Measurements from ENCODE around the gene DTX1.

DTX1 gene

DNA sequence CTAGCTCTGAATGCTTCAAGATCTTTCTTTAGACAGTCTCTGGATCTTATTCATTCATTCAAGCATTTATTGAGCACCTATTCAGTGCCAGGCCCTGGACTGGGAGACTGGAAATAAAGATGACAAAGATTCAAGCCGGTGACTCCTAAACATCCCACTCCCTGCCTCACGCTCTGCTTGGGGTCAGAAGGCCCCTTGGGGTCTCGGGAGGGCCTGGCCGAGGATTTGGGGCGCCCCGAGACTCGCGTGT is 224 bp upstream of the DTX1 start:
- no peak for DNase-seq

DNA sequence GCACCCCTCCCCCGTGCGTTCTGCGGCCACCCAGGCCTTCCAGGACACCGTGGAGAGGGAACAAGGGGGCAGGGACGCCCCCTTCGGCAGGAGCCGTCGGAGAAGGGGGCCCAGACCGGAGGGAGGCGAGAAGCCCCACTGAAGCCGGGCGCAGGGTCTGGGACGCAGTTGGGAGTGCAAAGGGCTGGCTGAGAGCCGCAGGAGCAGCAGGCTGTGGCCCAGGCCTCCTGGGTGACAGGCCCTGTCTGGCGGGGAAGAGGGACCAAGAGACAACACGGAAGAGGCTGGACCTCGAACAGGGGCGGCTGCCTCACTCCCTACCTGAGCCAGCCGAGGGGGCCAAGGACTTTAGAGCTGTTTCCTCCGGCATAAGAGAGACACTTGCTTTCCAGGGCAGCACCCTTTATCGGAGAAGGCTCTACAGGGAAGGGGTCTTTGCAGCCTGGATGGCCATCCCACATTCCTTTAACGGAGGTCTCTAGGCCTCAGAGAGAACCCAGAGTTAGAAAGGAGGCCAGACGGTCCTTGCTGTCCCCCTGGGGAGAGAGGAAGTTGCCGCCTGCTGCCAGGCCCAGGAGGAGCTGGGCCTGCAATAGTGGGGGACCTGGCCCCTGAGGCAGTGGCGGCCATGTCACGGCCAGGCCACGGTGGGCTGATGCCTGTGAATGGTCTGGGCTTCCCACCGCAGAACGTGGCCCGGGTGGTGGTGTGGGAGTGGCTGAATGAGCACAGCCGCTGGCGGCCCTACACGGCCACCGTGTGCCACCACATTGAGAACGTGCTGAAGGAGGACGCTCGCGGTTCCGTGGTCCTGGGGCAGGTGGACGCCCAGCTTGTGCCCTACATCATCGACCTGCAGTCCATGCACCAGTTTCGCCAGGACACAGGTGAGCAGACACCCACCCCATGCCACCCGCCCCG is 1.3 kb downstream of the DTX1 start:
- no peak for DNase-seq

DNA sequence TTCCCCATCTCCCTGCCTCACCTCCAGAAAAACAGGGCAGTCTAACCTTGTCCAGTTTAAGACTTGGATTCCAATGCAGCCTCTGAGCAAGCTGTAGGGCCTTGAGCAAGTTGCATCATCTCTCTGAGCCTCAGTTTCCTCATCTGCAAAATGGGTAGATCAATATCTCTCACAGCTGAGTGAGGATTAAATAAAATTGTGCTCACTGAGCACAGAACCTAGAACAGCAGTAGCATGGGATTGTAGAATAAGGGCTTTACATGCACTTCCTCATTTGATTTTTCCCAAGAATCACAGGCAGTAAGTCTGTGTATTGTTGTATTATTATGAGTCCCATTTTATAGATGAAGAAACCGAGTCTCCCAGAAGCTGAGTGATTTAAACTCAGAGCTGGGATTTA is 2.0 kb downstream of the DTX1 start:
- no peak for DNase-seq

DNA sequence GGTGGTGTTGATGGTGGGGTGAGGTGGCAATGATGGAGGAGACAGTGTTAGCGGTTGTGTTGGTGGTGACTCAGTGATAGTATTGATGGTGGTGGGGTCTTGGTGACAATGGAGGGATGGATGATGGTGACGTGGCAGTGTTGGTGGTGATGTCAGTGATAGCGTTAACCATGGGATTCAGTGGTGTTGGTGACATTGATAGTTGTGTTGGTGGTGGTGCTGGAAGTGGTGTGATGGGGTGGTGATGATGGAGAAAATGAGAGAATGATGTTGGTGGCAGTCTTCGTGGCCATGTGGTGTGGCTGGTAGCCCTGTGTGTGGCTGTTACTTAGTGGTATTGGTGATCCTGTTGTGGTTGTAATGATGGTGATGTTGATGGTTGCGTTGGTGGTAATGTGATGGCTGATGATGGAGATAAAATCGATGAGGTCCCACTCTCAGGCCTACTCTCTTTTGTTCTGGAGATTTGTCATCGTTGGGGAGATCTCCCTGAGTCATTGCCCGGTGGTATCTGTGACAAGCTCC is 2.6 kb downstream of the DTX1 start:
- no peak for DNase-seq

DNA sequence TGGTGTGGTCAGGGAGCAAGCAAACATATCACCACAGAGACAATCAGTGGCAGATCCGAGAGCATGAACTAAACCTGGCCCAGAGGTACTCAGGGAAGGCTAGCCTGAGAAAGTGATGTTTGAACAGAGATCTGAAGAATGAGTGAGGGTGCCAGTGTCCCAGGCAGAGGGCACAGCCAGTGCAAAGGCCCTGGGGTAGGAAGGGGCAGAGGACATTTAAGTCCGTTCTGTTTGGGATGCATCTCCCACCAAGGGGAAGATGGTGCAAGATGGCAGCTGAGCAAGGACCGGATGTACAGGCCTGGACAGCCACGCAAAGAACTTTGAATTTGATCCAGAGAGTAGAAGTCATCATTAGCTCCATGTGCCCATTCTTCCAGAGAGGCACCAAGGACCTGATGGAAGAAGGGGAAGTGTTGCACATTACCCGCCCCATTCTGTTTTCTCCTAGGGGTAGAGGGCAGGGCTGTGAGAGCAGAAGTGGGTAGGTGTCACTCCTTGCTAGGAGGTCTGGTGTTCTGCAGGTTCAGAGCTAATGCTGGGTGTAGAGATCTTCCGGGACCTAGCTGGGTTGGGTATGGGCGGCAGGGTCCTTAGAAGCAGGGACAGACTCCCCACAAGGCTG is 3.9 kb downstream of the DTX1 start:
- no peak for DNase-seq

DNA sequence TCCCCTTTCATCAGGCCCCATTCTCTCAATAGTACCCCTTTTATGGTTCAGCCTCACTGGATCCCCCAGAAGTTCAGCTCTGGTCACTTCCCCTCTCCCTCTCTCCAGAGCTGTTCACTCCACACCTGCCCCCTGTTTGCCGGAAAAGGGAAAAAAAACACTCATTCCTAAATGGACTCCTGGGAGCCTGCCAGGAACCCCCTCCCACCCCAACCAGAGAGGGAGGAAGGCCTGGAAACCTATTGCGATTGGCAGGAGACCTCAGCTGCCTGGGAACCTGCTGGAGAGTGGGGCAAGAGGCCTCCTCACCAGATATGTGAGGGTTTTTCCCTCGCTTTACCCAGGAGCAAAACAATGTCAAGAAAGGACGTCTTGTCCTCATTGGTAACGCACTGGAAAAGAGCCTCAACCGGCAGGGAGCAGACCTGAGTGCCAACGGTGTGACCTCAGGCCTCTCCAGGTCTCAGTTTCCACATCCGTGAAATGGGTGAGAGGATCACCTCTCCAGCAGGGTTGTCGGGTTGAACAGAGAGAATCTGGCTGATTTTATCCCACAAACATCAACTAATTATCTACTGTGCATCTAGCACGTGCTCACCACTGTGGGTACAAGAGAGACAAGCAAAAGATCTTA is 4.6 kb downstream of the DTX1 start:
- DNase-seq: no peak

DNA sequence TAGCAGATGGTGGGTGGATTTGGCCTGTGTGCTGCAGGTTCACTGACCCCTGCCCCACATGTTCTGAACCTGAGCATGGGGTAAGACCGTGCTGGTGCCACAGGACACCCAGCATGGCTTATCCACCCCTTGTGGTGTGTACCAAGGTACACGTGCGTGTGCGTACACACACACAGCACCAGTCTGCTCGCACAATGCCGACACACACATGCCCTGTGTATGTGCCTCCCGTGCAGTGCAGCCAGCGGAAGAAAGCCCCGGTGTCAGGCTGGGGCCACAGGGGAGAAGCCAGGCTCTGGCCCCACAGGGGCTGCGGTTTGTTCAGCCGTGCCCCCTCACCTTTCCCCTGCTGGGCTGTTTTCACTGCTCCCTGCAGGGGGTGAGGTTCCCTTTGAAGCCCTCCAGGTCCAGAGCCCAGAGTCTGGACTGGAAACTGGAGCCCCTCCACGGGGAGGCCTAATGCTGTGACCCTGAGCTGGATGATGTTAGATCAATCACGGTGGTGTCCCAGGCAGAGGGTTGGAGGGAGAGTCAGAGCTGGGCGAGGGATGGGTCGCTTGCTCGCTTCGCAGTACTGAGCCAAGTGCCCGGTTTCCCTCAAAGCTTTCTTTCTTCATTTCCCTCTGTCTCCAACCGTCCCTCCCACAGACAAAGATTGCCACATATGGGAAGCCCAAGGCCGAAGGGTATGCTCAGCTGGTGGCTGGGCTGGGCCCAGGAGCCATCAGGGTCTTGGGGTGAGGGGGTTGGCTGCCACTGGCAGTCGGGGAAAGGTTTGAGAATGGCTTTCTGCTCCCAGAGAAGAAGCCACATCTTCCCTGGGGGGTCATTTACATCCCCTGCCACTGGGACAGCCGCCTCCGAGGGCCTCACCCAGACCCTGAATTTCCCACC is 6.2 kb downstream of the DTX1 start:
- no peak for DNase-seq

DNA sequence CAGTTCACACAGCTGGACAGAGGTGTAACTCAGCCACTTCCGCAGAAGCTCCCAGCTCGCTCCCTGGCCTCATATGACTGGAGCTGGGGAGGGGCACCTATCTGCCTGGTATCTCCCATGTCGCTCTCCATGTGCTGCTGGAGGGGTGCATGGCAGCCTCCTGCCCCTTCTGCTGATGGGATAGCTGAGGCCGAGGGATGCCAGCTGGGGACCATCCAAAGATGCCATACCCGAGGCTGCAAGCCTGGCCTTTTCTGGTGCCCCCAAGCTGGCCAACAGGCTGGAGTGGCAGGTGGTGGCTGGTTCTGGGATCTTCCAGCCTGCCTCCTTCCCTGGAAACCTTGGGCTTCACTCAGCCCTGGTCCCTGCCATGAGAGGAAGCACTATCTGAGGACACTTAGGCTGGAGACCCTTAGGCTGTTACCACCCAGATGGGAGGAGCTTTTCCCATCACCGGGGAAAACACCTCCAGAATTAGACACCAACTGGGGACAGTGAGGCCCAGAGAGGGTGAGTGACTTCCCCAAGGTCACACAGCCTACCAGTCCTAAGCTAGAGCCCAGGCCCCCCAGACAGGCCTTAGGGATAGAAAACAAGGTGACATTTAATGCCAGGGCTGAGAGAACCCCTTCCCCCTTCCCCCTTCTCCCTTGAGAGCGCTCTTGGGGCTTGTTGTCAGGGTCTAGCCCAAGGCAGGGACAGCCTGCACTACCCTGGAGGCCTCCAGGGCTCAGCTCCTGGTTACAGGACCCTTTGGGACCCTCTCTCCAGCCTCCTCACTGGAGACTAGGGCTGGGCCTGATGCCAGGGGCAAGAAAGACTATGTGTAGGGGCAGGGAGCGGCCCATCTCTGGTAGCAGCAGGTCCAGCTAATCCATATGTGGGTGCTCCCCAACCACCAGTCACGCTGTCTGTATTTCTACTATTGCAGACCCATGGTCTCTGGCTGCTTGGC is 7.1 kb downstream of the DTX1 start:
- DNase-seq: no peak

DNA sequence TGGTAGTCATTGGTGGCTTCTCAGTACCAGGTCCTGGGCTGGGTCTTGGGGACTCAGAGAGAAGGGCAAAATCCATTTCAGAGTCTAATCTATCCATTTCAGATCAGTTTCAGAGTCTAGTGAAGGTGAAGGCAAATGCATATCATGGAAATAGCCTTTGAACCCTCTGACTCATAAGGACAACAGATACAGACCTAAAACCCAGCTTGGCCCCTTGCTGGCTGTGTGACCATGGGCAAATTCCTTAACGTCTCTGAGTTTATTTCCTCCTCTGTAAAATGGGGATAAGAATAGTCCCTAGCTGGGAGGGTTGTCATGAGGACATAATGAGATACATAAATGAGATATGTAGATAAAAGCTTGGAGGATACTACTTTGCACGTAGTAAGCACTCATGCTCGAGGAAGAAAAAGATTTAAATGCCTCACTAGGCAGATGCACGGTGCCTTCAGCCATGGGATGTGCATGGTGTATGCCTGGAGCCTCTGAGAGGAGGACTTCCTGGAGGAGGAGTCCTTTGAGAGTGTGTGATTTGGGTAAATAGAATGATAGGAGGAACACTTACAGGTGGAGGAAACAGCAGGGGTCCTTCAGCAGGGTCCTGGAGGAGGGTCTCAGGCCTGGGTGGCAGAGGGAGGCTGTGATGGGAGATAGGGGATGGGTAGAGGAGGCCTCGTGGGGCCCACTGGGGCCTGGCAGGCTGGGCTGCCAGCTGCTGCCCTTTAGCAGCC is 8.0 kb downstream of the DTX1 start:
- no peak for DNase-seq

DNA sequence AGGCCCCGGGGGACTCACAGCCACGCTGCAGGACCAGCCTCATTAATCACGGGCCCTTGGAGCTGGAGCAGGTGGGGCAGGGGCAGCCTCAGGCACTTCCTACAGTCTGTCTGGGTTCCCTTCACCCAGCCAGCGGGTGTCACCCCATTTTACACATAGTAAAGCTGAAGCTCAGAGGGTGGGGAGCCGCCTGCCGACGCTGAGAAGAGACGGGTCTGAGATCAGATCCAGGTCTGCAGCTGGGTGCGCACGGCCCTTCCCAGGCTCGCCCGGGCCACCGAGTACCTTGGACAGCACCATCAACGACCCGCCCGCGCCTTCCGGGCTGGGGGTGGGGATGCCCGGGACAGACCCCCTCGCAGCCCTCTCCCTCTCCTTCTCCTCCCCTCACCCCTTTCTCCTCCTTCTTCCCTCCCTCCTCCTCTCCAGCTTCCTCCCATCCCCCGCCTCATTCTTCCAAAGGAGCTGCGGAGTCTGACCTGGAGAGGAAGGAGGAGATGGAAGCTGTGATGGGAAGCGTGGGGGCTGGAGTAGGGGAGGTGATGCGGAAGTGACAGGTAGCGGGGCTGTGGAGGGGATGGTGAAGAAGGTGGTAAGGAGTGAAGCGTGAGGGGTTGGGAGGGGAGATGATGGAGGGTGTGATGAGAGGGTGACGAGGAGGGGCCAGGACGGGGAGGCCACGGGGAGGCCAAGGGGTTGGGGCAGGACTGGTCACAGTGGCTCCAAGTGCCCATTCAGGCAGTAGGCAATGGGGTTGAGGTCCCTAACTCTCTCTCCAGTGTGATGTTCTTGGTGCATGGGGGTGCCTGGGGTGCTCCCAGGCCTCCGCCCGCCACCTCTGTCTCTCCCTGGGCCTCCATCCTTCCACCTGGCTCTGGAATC is 8.8 kb downstream of the DTX1 start:
- DNase-seq: no peak

DNA sequence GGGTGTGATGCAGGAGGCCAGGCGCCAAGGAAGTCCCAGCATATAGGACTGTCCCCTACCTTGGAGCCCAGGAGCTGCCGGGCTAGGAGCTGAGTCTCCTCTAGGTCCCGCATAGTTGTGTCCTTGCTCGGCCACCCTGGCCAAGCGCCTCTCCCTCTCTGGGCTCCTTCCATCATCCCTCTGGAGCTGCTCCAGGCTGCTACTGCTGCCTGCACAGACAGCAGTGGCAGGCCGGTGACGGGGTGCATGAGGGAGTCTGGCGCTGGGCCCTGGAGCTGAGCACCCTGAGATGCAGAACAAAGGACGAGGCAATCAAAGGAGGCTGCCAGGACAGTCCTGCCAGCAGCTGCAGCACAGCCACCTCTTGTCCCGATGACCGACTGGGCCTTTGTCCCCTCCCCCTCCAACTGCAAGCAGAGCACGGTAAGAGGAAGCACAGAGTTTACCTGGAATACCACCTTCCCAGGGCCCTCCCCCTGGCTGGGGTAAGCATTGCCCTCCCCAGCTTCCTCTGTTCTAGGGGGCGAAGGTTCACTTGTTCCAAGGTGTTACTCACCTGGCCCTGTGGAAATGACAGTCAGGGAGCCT is 10.4 kb downstream of the DTX1 start:
- DNase-seq: no peak

DNA sequence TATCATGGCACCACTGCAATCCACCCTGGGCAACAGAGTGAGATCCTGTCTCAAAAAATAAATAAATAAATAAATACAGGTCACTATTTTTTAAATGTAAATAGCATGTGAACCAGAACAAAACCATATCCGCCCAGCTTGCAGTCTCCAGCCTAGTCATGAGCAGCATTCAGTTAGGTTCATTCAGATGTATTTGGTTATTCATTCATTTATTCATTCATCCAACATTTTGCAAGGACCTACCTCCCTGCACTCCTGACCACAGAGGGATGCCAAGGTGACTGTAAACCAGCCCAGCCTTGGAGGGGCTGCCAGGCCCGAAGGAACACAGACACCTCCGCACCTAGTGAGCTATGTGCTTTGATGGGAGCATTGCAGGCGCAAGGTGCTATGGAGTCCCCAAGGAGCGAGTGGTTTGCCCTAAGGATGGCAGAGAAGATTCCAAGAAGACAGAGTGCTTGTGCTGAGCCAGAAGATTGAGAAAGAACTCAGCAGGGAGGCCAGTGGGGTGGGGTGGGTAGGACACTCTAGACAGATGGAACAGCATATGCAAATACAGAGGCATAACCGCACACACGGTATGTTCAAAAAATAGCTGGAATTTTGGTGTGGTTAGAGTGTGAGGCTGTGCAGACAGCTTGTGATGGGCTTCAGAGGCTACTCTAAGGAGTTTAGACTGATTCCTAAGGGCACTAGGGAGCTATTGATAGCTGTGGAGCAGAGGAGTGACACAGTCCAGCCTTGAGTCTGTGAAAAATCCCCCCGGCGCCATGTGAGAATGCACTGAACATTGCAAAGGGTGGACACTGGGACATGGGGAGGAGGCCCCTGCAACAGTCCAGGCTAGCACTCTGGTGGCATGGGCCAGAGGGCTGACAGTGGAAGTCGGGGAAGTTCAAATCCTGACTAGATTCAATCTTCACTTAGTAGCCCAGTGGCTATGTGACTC is 11.7 kb downstream of the DTX1 start:
- no peak for DNase-seq

DNA sequence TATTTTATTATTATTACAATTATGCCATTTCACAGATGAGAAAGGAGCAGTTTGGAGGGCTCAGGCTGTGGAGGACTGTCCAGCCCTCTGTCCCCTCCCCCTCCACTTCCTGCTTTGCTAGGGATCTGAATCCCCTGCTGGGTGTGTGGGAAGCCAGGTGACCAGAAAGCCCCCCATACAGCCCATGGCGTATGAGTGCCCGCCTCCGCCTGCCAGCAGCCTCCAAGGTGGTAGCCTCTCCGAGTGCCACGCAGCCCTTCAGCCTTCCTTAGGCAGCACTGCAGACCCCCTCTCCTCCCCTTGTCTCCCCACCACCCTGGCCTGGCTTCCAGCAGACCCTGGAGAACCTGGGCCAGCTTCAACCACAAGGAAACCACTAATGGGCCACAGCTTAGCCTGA is 12.6 kb downstream of the DTX1 start:
- no peak for DNase-seq

DNA sequence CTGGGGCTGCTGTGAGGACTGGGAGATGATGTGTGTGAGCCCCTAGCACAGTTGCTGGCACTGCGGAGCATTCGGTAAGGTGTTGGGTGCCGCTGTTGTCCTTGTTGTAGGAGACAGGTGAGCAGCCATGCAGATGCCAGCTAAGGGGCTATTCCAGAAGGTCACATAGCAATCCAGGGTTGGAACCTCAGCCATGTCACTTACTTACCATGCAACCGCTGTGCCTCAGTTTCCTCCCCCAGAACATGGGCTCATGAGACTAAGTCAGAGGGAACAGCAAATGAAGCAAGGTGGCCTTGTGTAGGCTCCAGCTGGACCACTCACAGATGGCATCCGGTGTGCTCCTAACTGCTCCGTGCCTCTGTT is 13.2 kb downstream of the DTX1 start:
- no peak for DNase-seq

DNA sequence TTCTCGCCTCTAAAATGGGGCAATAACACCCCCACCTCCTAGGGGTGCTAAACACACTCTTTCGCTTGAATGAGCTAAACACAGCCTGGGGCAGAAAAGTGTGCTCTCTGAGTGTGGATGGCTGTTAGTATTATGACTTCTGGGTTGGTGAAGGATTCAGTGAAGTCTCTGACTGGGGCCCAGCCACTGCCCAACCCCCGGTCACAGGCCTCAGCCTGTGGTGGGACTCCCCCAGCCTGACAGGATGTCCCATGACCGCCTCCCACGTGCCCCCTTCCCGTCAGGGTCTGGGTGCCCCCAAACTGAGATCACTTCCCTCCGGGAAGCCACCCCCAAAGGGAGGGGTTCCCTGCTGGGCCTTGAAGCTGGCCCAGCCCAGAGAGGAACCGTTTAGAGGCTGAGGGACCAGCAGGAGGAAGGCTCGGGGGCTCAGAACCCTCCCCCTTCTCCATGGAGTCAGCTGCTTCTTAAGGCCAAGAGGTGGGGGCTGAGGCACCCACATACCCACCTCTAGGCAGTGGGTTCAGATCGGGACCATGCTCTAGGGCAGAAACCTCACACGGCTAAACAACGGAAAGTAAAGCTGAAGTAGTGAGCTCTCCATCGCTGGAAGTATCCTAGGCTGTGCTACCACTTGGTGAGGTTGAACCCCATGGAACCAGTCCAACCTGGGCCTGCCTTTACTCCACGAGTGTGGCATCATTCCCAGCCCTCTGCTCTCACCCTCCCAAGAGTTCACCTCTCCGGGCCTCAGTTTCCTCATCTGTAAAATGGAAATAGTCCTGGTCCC is 13.8 kb downstream of the DTX1 start:
- no peak for DNase-seq

DNA sequence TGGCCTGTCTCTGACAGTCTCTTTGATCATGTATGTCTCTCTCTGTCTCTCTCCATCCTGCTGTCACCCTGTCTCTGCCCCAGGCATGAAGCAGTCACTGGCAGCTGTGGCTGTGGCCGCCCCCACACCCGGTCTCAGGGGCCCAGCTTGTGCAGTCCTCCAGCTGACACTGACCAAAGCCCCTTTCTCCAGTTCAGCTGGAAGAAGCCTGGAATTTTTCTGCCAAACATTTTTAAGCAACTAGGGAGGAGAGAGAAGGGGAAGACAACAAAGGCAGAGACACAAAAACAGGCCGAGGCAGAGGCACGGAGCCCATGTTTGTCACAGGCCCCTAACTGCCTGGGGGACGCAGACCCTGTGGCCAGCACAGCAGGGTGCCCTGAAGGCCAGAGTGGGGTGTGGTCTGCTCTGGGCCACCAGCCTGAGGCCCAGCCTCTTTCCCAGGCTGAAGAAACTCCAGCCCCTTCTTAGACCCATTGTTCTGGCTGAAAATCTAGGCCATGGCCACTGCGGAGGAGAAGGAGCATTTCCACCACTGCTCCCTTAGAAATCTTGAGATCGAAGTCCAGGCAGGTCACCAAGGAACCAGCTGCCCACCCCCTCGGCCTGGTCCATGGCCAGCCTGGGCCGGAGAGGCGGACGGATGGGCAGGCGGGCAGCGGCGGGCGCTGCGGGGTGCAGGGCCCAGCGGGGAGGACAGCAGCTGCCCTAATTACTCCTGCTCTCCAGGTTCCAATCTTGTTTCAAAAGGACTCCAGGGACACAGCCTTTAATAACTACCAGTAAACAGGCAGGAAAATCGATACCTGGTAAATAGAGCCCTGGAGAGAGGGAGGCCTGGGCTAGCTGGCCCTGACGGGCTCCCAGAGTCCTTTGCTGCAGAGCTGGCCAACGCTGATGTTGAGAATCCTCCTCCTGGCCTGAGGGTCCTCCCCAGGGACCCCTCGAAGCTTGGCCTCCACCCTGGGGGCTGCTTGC is 14.9 kb downstream of the DTX1 start:
- DNase-seq: peak; percentile 64

Data from right hindlimb (tissue), 1 donor.